Central memory CD8-positive, alpha-beta T cell (primary cell): ENCODE results near the gene EXOC6B.
A peak's percentile ranks its signal among the peaks of the same experiment; 100 is the strongest.

ENCODE experiments used
- ATAC-seq: fragments of 150-1000 bp; cut with Tn5 transposase; replicated peaks from 2 replicates; pipeline ENCODE4 v1.10.0; 2022; ENCODE audit warnings: mild to moderate bottlenecking, moderate FRiP score, moderate number of reproducible peaks; ENCODE audit not compliant: poor library complexity, severe bottlenecking; ENCODE audit errors: extremely low read depth
- DNase-seq, 2 donors: peaks; one replicate each; pipeline ENCODE4 v3.0.0; 2021; ENCODE audit warnings: low spot score in 2 of 2
- H3K27ac Mint-ChIP-seq: one replicate; pipeline ENCODE4 v1.8.0; 2022; ENCODE audit warnings: low read depth, mild to moderate bottlenecking, moderate library complexity, mixed read lengths
- H3K27me3 Mint-ChIP-seq: one replicate; pipeline ENCODE4 v1.8.0; 2022; ENCODE audit warnings: mixed read lengths
- H3K36me3 Mint-ChIP-seq: one replicate; pipeline ENCODE4 v1.8.0; 2022; ENCODE audit warnings: mild to moderate bottlenecking, moderate library complexity, mixed read lengths; ENCODE audit not compliant: insufficient read depth
- H3K4me1 Mint-ChIP-seq: one replicate; pipeline ENCODE4 v1.8.0; 2022; ENCODE audit warnings: mixed read lengths
- H3K4me3 Mint-ChIP-seq: one replicate; pipeline ENCODE4 v1.8.0; 2022; ENCODE audit warnings: mild to moderate bottlenecking, moderate library complexity, mixed read lengths
- H3K9me3 Mint-ChIP-seq: one replicate; pipeline ENCODE4 v1.8.0; 2022; ENCODE audit warnings: mixed read lengths

Gene EXOC6B

DNA sequence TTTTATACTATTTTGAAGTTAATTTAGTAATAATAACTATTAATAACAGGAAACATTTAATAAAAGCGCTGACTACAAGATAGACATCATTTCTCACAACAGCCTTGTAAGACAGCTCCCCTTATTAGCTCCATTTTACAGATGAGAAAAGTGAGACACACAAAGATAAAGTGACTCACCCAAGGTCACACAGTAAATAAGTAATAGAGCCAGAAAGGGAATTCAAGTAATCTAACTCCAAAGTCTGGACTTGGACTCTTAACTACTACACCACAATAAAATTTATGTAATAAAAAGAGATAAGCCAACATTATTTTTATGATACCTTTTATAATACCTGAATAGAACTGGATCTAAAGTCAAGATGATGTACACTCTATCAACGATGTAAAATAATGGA is 25.3 kb downstream of the EXOC6B start:
- no peak overlapping the region for H3K4me3 Mint-ChIP-seq
- ATAC-seq (no peak), DNase-seq (no peak)
- no peaks in the 10 kb centered on the region for H3K27me3 Mint-ChIP-seq
- no peaks in the 10 kb centered on the region for H3K9me3 Mint-ChIP-seq
- H3K27ac Mint-ChIP-seq: no peak overlapping the region
- H3K4me1 Mint-ChIP-seq: peaks cover 16% of the 10 kb centered on the region
- no peaks in the 10 kb centered on the region for H3K36me3 Mint-ChIP-seq

DNA sequence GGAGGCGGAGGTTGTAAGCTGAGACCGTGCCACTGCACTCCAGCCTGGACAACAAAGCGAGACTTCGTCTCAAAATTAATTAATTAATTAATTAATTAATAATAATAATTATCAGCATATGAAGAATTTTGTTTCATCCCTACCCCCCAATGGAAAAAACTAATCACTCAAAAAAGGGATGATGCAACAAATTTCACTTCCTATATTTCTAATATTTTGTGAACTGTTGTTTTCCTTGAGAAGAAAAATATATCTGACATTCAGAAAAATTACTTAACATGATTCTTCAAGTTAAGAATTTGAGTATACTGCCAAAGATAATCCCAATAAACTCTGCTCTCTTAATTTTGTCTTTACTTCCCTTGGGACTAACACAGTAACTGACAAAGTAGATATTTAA is 28.1 kb downstream of the EXOC6B start:
- Mint-ChIP-seq H3K9me3 (no peaks in the 10 kb centered on the region), H3K27ac (no peak overlapping the region), H3K36me3 (peaks cover 3% of the 10 kb centered on the region), H3K4me1 (peaks cover 19% of the 10 kb centered on the region), H3K4me3 (no peak overlapping the region), H3K27me3 (no peaks in the 10 kb centered on the region)
- DNase-seq (no peak), ATAC-seq (no peak)

GRCh38 chr2:72796766-72797165 is 29.1 kb downstream of the EXOC6B start:
- Mint-ChIP-seq H3K4me3 (no peak overlapping the region), H3K9me3 (no peaks in the 10 kb centered on the region), H3K36me3 (peaks cover 3% of the 10 kb centered on the region), H3K27me3 (no peaks in the 10 kb centered on the region), H3K27ac (no peak overlapping the region), H3K4me1 (peaks cover 19% of the 10 kb centered on the region)
- ATAC-seq: no peak
- DNase-seq: no peak

GRCh38 chr2:72794572-72794971 is 31.3 kb downstream of the EXOC6B start:
- DNase-seq (no peak), ATAC-seq (no peak)
- Mint-ChIP-seq H3K4me1 (peaks cover 19% of the 10 kb centered on the region), H3K27me3 (no peaks in the 10 kb centered on the region), H3K9me3 (no peaks in the 10 kb centered on the region), H3K36me3 (peaks cover 3% of the 10 kb centered on the region), H3K27ac (peak overlapping the region; percentile 1), H3K4me3 (no peak overlapping the region)

- no peak for ATAC-seq
- Mint-ChIP-seq H3K9me3 (no peaks in the 10 kb centered on the region), H3K27ac (peak overlapping the region; percentile 1), H3K4me1 (peaks cover 19% of the 10 kb centered on the region), H3K27me3 (no peaks in the 10 kb centered on the region), H3K4me3 (no peak overlapping the region), H3K36me3 (peaks cover 3% of the 10 kb centered on the region)
- DNase-seq: no peak
Observed at GRCh38 chr2:72793798-72794440, 31.9 kb downstream of the EXOC6B start.

DNA sequence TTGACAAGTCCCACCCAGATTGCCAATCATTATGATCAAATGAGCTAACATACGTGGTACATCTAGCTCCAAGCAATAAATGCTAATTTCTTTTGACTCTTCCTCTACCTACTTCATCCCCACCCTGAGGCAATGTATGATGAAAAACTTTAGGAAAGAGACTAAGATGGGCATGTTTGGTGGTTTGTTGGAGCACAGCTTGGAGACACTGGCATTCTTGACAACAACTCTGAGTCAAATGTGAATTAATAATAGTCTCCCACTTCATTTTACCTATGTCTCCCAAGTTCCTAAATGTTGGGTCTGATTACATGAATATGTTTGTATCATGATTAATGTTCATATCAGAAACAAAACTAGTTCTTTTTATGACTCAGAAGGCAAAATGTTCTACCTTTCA is 36.6 kb downstream of the EXOC6B start:
- ATAC-seq (no peak), DNase-seq (no peak)
- H3K4me3 Mint-ChIP-seq: no peak overlapping the region
- no peaks in the 10 kb centered on the region for H3K9me3 Mint-ChIP-seq
- H3K27me3 Mint-ChIP-seq: no peaks in the 10 kb centered on the region
- peaks cover 5% of the 10 kb centered on the region for H3K4me1 Mint-ChIP-seq
- no peak overlapping the region for H3K27ac Mint-ChIP-seq
- H3K36me3 Mint-ChIP-seq: peaks cover 5% of the 10 kb centered on the region

- no peaks in the 10 kb centered on the region for H3K27me3 Mint-ChIP-seq
- no peaks in the 10 kb centered on the region for H3K9me3 Mint-ChIP-seq
- no peak for ATAC-seq
- no peak for DNase-seq
- H3K36me3 Mint-ChIP-seq: peaks cover 2% of the 10 kb centered on the region
- no peak overlapping the region for H3K4me3 Mint-ChIP-seq
- H3K27ac Mint-ChIP-seq: no peak overlapping the region
- peaks cover 5% of the 10 kb centered on the region for H3K4me1 Mint-ChIP-seq
Observed at GRCh38 chr2:72788756-72789155, 37.1 kb downstream of the EXOC6B start.

DNA sequence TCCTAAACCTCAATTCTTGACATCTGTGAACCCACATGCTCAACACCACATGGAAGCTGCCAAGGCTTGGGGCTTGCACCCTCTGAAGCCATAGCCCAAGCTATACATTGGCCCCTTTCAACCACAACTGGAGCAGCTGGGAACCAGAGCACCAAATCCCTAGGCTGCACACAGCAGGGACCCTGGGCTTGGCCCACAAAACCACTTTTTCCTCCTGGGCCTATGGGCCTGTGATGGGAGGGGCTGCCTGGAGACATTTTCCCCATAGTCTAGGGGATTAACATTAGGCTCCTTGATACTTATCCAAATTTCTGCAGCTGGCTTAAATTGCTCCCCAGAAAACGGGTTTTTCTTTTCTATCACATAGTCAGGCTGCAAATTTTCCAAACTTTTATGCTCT is 40.3 kb downstream of the EXOC6B start:
- Mint-ChIP-seq H3K27me3 (no peaks in the 10 kb centered on the region), H3K9me3 (no peaks in the 10 kb centered on the region), H3K27ac (no peak overlapping the region), H3K4me3 (no peak overlapping the region), H3K36me3 (peaks cover 3% of the 10 kb centered on the region), H3K4me1 (no peaks in the 10 kb centered on the region)
- DNase-seq: no peak
- no peak for ATAC-seq

DNA sequence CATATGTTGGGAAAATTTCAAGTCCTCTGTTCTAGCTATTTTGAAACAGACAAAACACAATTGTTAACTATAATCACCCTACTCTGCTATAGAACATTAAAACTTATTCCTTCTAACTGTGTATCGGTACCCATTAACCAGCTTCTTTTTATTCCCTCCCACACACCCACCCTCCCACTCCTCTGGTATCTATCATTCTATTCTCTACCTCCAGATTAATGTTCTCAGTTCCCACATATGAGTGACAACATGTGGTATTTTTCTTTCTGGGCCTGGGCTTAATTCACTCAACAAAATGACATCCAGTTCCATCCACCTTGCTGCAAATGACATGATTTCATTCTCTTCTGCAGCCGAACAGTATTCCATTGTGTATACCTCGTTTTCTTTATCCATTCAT is 43.3 kb downstream of the EXOC6B start:
- H3K9me3 Mint-ChIP-seq: no peaks in the 10 kb centered on the region
- no peak overlapping the region for H3K27ac Mint-ChIP-seq
- DNase-seq: no peak
- ATAC-seq: no peak
- H3K27me3 Mint-ChIP-seq: no peaks in the 10 kb centered on the region
- no peaks in the 10 kb centered on the region for H3K4me1 Mint-ChIP-seq
- peaks cover 2% of the 10 kb centered on the region for H3K36me3 Mint-ChIP-seq
- no peak overlapping the region for H3K4me3 Mint-ChIP-seq

GRCh38 chr2:72781480-72781879 is 44.4 kb downstream of the EXOC6B start:
- no peaks in the 10 kb centered on the region for H3K4me1 Mint-ChIP-seq
- no peaks in the 10 kb centered on the region for H3K9me3 Mint-ChIP-seq
- no peaks in the 10 kb centered on the region for H3K27me3 Mint-ChIP-seq
- peaks cover 2% of the 10 kb centered on the region for H3K36me3 Mint-ChIP-seq
- no peak overlapping the region for H3K4me3 Mint-ChIP-seq
- ATAC-seq (no peak), DNase-seq (no peak)
- no peak overlapping the region for H3K27ac Mint-ChIP-seq

DNA sequence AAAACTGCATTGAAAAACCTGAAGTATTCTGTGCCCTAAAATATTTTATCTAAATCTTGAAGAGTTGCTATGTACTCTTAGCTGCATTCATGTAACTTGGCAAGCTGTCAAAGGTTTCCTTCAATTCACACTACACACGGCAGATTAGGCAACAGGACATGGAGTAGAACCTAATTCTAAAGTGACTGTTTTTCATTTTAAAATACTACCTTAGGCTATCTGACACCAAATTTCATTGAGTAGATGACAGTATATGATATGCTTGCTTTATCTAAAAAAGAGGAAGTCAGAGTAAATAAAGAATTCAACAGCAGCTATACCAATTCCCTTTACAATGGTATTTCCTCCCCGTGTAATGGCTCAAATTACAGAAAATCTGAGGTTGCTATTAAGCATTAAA is 45.4 kb downstream of the EXOC6B start:
- H3K9me3 Mint-ChIP-seq: no peaks in the 10 kb centered on the region
- H3K27ac Mint-ChIP-seq: no peak overlapping the region
- H3K27me3 Mint-ChIP-seq: no peaks in the 10 kb centered on the region
- no peaks in the 10 kb centered on the region for H3K4me1 Mint-ChIP-seq
- H3K36me3 Mint-ChIP-seq: peaks cover 2% of the 10 kb centered on the region
- ATAC-seq: no peak
- H3K4me3 Mint-ChIP-seq: no peak overlapping the region
- no peak for DNase-seq

DNA sequence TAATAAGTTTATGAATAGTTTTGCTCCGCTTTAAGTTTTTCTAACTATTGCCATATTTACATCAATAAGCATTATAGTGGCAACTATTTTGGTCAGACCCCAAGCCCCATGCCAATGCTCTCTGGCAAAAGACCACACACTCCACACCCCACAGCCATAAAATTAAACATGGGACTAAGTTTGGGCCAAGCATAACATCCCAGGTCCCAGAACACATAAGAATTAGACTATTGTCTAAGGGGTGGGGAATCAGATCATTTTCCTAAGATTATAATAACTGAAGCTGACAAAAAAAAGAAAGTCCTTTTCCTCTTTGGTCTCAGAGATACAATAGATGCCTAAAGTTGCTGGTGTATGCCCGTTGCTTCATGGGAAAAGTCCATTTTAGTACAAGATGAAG is 46.3 kb downstream of the EXOC6B start:
- Mint-ChIP-seq H3K36me3 (peaks cover 2% of the 10 kb centered on the region), H3K4me3 (no peak overlapping the region), H3K4me1 (no peaks in the 10 kb centered on the region), H3K9me3 (no peaks in the 10 kb centered on the region), H3K27ac (no peak overlapping the region), H3K27me3 (no peaks in the 10 kb centered on the region)
- no peak for ATAC-seq
- DNase-seq: no peak

- Mint-ChIP-seq H3K4me1 (no peaks in the 10 kb centered on the region), H3K27me3 (no peaks in the 10 kb centered on the region), H3K9me3 (no peaks in the 10 kb centered on the region), H3K4me3 (no peak overlapping the region), H3K36me3 (no peaks in the 10 kb centered on the region), H3K27ac (no peak overlapping the region)
- ATAC-seq (no peak), DNase-seq (no peak)
Observed at GRCh38 chr2:72778410-72778809, 47.4 kb downstream of the EXOC6B start.
